GM18511 (cell line): Measurements from ENCODE around the gene C19orf25.
"Not testable (repeated sequence)": the region's sequence is repeated elsewhere in the genome, so short reads cannot be mapped to it uniquely, and the experiment has no call there.

Experiments
- ATAC-seq: cut with Tn5 transposase; IDR thresholded peaks from one replicate; pipeline ENCODE4 v1.9.1; 2021; ENCODE audit warnings: mild to moderate bottlenecking, moderate library complexity; ENCODE audit not compliant: unreplicated experiment

Gene C19orf25

DNA sequence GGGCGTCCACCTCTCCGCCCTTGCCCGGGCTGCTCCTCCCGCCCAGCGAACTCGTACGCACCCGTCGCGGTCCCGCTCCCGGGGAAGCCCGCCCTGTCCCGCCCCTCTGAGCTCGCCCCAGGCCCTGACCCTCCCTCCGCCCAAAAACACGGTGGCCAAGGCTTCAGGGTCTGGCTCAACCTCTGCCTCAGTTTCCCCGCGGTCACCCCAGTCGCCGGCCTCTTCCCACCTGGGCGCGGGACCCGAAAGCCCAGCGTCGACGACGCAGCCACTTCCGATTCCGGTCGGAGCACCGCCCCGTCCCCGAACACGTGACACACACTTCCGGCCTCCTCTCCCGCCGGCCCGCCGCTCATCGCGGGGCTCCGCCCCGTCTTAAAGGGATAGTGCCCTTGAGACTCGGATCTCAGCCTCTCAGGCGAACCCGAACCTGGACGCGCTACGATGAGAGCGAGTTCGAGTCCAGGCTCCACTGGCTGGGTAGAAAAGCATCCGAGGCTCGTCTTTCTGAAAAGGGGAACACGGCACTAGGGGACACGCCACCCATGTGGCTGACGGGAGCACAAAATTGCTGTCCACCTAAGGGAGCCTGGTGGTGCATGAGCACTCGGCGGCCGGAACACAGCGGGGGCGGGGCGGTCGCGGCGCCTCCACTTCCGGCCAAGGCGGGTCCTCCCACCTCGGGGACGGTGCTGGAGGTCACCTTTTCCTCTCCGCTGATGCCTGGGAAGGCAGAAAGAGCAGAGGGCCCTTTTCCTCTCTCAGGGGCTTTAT, at the start of gene C19orf25:
Gene C19orf25, minus strand, starts transcription at position 282 of the 774 bp plus-strand sequence. CDS start 312 bp downstream, outside the sequence.
- peak; percentile 92 for ATAC-seq

DNA sequence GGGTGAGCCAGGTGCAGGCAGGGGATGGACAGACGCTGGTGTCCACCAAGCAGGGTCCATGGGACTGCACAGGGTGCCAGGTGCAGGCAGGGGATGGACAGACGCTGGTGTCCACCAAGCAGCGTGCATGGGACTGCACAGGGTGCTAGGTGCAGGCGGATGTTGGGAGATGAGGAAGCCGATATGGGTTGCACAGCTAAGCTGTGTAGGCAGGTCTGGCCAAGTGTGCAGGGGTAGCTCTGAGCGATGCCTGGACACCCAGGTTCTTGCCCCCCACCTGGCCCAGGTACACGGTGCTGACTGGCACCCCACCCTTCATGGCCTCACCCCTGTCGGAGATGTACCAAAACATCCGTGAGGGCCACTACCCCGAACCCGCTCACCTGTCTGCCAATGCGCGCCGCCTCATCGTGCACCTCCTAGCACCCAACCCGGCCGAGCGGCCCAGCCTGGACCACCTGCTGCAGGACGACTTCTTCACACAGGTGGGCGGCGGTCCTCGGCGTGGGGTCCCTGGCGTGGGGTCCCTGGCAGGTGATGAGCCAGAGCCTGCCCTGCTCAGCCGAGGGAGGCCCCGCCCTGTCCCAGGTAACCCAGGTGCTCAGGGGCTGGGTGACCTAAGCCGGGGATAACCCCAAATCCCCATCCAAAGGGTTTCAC, 48.8 kb upstream of the C19orf25 start:
- no peak for ATAC-seq

DNA sequence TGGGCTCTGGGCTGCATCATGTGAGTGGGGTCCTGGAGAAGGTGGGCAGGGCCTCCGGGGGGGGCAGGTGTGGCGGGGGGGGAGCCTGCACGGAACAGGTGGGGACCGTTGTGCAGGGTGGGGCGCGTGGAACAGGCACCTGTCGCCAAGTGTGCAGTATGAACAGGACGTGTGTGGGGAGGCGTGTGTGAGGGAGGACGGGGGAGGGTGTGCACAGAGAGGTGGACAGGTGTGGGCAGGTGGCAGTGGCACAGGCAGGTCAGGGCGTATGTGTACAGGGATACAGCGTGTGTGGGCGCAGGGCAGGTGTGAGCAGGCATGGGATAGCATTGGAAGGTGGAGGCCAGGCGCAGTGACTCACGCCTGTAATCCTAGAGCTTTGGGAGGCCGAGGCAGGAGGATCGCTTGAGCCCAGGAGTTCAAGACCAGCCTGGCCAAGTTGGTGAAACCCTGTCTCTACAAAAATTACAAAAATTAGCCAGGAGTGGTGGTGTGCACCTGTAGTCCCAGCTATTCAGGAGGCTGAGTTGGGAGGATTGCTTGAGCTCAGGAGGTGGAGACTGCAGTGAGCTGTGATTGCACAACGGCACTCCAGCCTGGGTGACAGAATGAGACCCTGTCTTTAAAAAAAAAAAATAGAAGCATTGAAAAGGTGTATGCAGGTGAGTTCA, 48.1 kb upstream of the C19orf25 start:
- no peak for ATAC-seq

DNA sequence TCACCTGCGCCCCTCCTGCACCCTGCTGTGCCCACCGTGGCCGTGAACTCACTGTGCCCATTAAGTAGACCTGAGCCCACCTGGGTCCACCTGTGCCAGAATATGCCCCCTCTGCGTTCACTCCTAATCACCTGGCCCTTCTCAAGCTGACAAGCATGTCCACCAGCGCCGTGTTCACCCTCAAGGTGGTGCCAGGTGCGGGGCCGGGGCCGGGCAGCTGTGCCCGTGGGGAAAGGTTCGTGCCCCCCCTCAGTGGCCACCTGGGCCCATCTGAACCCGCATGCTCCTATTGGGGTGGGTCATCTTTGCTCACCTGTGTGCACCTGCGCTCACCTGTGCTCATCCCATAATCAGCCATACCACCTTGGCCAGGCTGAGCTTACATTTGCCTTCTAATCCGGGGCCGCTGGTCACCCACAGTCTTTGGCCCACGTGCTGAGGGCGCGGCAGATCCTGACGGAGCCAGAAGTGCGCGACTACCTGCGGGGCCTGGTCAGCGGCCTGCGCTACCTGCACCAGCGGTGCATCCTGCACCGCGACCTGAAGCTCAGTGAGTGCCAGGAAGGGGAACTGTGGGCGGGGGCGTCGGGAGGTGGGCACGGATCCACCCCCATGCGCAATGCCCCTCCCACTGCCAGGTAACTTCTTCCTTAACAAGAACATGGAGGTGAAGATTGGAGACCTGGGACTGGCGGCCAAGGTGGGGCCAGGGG, 47.2 kb upstream of the C19orf25 start:
- ATAC-seq, result no peak

DNA sequence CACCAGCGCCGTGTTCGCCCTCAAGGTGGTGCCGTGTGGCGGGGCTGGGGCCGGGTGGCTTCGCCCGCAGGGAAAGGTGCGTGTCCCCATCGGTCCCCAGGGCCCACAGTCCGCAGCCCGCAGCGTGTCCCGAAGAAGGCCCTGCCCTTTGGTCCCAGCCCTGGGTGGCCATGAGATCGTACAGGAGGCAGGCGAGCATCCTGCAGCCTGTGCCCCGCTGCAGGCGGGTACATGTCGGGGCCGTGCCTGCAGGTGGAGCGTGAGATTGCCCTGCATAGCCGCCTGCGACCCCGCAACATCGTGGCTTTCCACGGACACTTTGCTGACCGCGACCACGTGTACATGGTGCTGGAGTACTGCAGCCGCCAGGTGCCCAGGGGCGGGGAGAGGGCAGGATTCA, 46.3 kb upstream of the C19orf25 start:
- ATAC-seq, result no peak

DNA sequence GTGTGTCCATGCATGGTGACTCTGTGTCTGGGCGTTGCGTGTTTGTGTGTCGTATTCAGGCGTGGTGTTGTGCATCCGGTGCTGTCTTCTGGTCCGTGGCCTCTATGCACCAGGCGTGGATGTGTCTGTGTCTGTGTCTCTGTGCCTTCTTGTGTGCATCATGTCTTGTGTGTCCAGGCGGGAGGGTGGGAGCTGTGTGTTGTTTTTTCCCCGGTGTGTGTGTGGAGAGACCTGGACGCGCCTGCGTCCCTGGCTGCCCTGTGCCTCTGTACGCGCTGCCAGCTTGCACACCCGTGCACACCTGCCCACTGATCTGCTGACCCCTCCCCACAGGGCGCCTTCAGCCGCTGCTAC, 45.9 kb upstream of the C19orf25 start:
- ATAC-seq, result no peak

DNA sequence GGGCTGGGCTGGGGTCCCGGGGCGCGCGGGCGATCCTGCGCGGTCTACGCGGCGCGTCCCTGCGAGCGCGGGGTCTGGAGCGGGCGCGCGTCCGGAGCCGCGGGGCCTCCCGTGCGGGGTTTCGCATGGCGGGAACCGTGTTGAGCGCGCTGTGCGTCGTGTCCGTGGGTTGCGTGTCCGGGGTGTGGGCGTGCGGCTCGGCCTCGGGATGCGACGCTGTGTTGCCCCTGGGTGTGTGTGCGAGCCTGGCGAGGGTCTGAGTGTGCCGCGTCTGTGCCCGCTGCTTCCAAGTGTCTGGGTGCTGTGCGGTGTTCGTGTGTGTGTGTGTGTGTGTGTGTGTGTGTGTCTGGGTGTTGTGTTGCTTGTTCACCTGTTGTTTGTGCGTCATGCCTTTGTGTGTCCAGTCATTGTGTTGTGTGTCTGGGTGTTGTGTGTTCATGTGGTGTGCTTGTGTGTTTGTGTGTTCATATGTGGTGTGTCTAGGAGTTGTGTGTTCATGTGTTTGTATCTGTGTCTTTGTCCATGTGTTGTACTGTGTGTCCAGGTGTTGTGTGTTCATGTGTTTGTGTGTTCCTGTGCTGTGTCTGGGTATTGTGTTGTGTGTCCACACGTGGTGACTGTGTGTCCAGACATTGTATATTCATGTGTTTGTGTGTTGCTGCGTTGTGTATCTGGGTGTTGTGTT, 45.4 kb upstream of the C19orf25 start:
- no peak for ATAC-seq

DNA sequence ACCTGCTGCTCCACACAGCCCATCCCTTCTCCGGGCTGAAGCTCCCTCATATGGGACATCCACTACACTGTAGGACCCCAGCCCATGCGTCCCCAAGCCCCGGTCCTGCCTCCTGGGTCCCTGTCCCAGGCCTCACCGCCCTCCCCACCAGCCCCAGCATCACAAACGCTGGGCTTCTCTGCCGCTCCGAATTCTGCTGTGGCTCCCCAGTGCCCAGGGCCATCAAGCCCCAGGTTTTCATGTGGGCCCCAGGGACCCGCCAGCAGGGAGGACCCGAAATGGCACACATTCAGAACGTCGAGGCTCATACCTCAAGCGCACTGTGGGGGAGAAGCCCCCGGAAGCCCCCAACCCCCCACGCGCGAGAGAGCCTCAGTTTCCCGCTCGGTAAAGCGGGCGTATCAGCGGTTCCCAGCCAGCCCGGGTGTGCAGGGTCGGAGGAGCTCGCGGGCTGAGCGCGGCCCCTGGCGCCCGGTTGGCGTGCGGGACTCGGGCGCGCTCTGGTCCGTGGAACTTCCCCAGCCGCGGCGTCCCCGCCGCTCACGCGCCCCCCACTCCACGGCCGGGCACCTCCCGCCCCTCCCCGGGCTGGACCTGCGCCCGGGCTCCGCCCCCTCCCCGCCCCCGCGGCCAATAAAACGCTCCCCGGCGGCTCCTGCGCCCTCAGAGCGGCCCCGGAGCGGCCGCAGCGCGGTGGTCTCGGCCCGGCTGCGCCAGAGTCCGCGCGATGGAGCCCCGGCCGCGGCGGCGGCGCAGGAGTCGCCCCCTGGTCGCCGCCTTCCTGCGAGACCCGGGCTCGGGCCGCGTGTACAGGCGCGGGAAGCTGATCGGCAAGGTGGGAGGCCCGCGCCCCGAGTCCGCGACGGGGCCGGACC, 44.6 kb upstream of the C19orf25 start, which contains the start of gene PLK5:
Gene PLK5, plus strand, starts transcription at position 666 of the 875 bp plus-strand sequence. CDS start 2,920 bp downstream, outside the sequence.
- no peak for ATAC-seq

DNA sequence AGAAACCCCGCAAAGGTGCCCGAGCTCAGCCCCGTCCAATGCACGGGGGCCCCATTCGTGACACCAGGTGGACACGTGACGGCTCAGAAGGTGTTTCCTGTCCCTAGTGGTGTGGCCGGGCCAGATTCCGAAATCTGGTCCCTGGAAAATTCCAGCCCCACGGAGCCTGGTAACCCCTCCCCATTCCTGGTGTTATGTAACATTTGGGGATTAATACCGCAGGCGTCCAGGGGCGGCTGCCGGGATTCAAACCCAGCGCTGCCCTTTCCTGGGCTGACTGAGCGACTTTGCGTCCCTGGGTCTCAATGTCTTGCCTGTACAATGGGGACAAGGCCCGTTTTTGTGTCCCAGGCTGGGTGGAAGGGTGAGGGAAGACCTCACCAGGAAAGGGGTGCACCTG, 43.8 kb upstream of the C19orf25 start:
- ATAC-seq, result no peak

DNA sequence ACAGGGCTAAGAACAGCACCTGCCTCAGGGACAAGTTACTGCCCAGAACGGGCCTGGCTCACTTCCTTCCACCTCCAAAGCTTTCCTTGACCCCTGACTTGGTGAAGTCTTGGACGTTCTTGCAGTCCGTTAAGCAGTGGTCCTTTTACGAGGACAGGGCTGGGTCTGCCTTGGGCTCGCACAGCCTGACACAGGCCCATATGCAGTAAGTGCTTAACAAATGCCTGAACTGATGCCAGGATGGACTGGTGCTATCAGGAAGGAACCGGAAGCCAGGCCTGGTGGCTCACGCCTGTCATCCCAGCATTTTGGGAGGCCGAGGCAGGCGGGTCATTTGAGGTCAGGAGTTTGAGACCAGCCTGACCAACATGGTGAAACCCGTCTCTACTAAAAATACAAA, 43.0 kb upstream of the C19orf25 start:
- no peak for ATAC-seq

DNA sequence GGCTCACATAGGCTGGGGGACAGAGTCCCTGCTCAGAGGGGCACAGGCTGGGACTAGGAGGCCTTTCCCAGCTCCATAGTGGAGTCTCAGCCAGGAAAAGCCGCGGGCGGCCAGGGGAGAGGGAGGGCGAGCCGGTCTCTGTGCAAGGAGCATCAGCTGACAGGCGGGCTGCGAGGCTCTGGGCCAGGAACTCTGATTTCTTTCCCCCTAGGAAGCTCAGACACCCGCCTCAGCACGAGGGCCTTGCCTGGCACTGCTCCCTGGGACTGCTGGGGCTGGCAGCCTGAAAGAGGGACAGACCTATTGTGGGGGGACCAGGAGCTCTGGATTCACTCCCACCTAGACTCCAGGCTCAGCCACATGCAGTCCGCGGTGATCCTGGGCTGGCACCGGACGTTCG, 42.6 kb upstream of the C19orf25 start:
- ATAC-seq, result no peak

DNA sequence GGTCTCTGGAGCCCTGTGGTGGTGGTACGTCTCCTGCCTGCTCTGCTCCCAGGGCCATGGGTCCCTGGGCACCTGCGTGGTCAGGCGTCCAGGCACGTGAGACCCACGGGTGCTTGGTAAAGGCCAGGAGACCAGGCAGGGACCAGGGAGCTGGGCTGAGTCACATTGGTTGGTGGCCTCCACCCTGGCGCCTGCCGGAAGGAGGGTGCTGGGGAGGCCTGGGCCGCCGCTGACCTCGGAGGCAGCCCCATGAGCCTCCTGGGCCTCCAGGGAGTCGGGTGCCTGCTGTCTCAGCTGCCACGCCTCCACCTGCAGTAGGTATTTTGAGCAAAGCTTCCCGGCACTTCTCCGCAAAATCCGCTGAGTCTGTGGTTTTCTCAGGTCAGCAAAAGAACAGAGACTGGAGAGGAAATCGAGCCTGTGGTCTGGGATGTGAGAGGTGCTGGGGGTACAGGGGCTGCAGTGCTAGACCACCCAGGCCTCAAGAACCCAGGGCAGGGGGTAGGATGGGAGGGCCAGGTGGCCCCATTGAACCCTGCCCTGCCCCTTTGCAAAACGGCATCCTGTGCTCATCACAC, 41.3 kb upstream of the C19orf25 start:
- ATAC-seq, result no peak

DNA sequence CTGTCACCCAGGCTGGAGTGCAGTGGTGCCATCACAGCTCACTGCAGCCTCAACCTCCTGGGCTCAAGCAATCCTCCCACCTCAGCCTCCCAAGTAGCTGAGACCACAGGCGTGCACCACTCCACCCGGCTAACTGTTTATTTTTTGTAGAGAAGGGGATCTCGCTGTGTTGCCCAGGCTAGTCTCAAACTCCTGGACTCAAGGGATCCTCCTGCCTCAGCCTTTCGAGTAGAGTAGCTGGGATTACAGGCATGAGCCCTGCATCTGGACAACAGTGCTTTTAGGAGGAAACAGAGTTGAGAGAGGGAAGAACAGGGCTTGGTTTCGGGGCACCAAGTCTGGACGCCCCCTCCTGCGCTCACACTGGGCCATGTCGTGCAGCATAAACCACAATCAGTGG, 40.8 kb upstream of the C19orf25 start:
- ATAC-seq, result not testable (repeated sequence)

DNA sequence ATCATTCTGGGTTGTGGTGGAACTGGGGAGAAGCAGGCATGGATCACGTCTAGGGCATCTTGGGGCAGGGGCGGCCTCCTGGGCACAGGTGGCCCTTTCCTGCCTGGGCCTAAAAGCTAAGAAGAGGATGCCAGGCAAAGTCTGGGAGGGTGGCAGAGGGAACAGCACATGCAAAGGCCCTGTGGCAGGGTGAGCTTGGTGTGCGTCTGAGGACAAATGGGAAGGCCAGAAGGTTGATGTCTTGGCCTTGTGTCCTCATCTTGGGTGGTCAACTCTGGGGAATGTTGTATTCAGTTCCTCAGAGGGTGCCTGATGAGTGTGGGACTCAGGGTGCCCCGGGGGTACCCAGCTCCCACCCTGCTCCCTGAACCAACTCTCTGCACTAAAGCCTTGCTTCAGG, 39.5 kb upstream of the C19orf25 start:
- no peak for ATAC-seq

DNA sequence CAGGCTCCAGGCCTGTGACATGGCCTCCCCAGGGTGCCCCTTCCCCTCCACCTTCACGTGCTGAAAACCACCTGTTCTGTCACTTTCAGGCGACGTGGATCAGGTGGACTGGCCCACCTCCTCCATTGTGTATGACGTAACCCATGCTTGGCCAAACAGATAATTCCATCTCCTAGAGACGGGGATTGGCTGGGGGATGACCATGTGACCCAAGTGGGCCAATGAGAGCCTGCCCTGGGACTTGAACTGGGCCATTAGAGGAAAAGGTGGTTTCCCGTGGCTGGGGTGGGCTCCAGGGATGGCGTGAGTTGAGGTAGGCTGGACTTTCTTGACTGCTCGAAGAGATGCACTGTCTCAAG, 37.4 kb upstream of the C19orf25 start:
- ATAC-seq, result no peak

DNA sequence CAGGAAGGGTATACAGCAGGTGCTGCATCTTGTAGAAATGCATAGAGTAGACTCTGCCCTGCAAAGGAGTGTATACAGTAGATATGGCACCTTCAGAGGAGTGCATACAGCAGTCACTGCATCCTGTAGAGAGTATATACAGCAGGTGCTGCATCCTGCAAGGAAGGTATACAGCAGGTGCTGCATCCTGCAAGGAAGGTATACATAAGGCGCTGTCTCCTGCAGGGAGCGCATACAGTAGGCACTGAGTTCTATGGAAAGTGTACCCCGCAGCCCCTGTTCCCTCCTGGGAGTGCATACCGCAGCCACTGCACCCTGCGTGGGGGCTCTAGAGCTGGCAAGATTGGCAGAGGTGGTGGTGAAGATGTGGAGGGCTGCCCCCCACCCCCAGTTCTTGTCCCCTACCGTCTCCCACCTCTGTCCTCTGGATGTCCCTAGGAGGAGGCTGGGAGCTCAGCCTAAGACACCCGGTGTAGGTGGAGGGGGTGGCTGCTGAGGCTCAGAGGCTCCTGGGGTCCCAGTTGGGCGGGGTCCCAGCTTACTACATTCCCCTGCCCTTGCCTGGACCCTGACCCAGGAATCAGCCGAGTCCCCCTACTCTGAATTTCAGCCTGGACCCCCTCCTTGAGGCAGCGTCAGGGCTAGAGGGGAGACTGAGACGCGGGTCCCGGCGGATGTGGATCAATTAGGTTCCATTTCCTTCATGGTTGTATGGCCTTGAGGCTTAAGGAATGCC, 36.1 kb upstream of the C19orf25 start:
- no peak for ATAC-seq

DNA sequence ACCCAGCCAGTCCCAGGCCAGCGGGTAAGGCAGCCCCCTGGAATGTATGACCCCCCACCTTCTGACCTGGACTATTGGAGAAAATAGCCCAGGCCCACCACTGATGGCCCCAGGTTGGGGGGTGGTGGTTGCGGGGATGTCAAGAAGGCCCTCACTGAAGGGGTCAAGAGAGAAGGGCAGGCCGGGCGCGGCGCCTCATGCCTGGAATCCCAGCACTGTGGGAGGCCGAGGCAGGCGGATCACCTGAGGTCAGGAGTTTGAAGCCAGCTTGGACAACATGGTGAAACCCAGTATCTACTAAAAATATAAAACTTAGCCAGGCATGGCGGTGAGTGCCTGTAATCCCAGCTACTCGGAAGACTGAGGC, 35.3 kb upstream of the C19orf25 start:
- no peak for ATAC-seq

DNA sequence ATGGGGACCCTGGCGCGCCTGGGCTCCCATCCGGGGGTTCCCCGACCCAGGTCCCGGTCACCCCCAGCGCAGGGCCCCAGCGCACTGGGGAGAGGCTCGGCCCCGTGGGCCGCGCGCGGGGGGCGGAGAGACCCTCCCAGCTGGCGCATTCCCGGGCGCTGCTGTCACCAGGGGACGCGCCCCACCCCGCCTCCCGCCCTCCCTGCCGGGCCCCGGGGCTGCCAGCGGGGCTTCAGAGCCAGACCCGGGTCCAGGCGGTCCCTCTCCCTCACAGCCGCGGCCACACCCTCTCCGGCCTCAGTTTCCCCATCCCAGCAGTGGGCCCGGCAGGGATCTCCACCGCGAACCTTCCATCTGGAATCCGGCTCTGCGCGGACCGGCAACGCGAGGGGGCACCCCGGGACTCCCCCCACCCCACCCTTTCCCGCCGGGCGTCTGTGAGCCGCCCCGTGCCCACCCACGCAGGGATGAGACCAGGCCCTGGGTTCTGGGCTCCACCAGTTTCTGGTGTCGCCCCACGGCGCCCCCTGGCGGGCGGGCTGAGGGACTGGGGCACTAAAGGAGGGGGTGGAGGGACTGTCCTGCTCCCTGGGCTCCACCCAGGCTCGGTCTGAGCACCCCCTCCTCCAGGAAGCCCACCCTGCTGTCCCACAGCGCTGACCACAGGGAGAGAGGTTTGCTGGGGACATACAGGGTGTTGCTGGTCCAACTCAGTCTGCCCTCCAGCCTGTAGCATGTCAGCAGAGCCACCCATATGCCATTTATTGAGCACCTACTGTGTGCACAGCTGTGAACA, 34.7 kb upstream of the C19orf25 start:
- ATAC-seq, result no peak
